Placental epithelial cell (primary cell): ENCODE measurements around the gene SOD3. TPM values are rescaled to one million over a fixed set of nuclear protein-coding genes. Genes with fewer than 3 reads are reported as not detected.

Experiments
- small RNA-seq: library from RNA; depleted of rRNA; stranded (forward); fragments of <200 nt; gene quantifications from one replicate; pipeline ENCODE3, GENCODE V24; 2012
- total RNA-seq: library from RNA; depleted of rRNA; stranded (reverse); fragments of >200 nt; gene quantifications from 2 replicates; pipeline ENCODE4 v1.2.3, GENCODE V29; 2012

The SOD3 gene, protein sequence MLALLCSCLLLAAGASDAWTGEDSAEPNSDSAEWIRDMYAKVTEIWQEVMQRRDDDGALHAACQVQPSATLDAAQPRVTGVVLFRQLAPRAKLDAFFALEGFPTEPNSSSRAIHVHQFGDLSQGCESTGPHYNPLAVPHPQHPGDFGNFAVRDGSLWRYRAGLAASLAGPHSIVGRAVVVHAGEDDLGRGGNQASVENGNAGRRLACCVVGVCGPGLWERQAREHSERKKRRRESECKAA
- total RNA-seq, result 0.65 and 2.4 TPM in 2 replicates

DNA sequence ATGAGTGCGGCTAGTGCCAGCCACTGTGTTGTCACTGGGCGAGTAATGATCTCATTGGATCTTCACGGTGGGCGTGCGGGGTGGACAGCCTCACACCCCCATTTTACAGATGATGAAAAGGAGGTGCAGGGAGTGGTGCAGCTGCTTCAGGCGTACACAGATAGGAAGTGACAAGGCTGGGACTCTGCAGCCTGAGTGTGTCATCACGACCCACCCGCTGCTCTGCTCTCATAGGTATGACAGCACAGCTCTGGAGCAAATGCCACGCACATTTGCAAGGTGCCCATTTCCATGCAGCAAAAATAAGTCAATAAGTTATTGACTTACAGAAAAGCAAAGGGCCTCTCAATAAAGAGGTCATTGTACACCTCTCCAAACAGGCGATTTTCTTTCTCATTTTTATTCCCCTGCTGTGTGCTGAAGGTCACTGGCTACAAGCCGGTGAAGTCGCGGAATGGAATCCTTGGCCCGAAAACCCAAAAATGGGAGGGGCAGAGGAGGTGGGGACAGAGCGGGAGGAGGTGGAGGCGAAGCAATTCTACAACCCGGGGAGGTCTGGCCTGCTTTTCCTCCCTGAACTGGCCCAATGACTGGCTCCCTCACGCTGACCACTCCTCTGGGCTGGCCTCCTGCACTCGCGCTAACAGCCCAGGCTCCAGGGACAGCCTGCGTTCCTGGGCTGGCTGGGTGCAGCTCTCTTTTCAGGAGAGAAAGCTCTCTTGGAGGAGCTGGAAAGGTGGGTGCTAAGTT, at the start of gene SOD3:
Gene SOD3, plus strand, starts transcription at position 658 of the 750 bp plus-strand sequence. CDS start 3,949 bp downstream, outside the sequence.

Small RNA genes within 50 kb of the gene (small RNA-seq; reads per million reads assigned to genes)
- gene AC006390.1, result not detected

Other genes with a start within 250 kb of the SOD3 start
- gene DHX15, start 211.0 kb upstream of the SOD3 start, total RNA-seq, result 126 and 158 TPM in 2 replicates
- 2.4 and 2.5 TPM in 2 replicates for gene CCDC149, start 117.5 kb downstream of the SOD3 start, total RNA-seq
- gene LGI2, start 235.4 kb downstream of the SOD3 start, total RNA-seq, result not detected in 2 replicates